Measurements from ENCODE around the gene BABAM2. TPM values are rescaled to one million over a fixed set of nuclear protein-coding genes. Genes with fewer than 3 reads are reported as not detected.

BABAM2 gene
- total and polyA plus RNA-seq, 2 of the 4 experiments (the other 2 are of a cell fraction) = 20.9 to 23.1 TPM

- no CpG with 5 or more reads among the region's 7 CpGs for WGBS, 2 experiments (ENCODE audit: extremely low coverage in 2 of 2, insufficient read length in 1 of 2)
- H4K91ac ChIP-seq (ENCODE audit: insufficient read depth, low read depth, low read length) = no peak overlapping the region
- CTCF ChIA-PET = interaction anchor here (0.6 kb wide), 1 partner anchor 19 kb away, joined by 7 read pairs; no protein-coding TSS in a partner anchor
- H3K27ac ChIP-seq (ENCODE audit: insufficient read depth, low read length) = no peak overlapping the region
- dilution Hi-C loops (cut with HindIII; ENCODE audit: low sequenced_read_pairs, unreplicated experiment) (no loop called here), in situ Hi-C loops (cut with MboI; ENCODE audit: low sequenced_read_pairs) (no loop called here), intact Hi-C loops (cut with micrococcal nuclease) (no loop called here)
- H3K18ac ChIP-seq (ENCODE audit: low read depth, low read length) = peak overlapping the region; percentile 17
- no peak overlapping the region for H4K8ac ChIP-seq (ENCODE audit: low read depth in 2 of 2, low read length in 2 of 2)
- no peaks in the 10 kb centered on the region for H3K9me3 ChIP-seq (ENCODE audit: control insufficient read depth, insufficient read depth, low read length)
- no peak overlapping the region for H2AFZ ChIP-seq (replicated peaks; ENCODE audit: low read length, poor library complexity)
- peaks cover 0 to 6% of the 10 kb centered on the region in 2 experiments; a peak in 1 of 4 replicates for H3K79me1 ChIP-seq (ENCODE audit: low read depth in 1 of 2, low read length in 2 of 2)
- H2AK5ac ChIP-seq (ENCODE audit: low read depth, low read length) = no peak overlapping the region; the same call in 1 of the 2 replicates
- no peak overlapping the region for H3K9ac ChIP-seq (ENCODE audit: low read depth, low read length)
- peak overlapping the region; percentile 22; the same call in 1 of the 2 replicates for H3K4ac ChIP-seq (ENCODE audit: low read depth, low read length)
- H4K5ac ChIP-seq (ENCODE audit: low read depth, low read length) = no peak overlapping the region
- peak overlapping the region; percentile 42; the same call in 1 of the 2 replicates for H2BK120ac ChIP-seq (ENCODE audit: low read depth, low read length)
- no TSS peak for BruUV-seq (replicated peaks)
- H3K23ac ChIP-seq (ENCODE audit: low read depth, low read length) = no peak overlapping the region
- TF ChIP-seq RAD21 (IDR thresholded peaks at IDR 0.05; ENCODE audit: low read length) (no peak), RFX5 (IDR thresholded peaks at IDR 0.05; ENCODE audit: low read depth, low read length) (no peak), MXI1 (IDR thresholded peaks at IDR 0.05; ENCODE audit: borderline replicate concordance, low read depth, low read length) (no peak), FOS (IDR thresholded peaks at IDR 0.05; ENCODE audit: low read depth, low read length) (peak; percentile 65), BHLHE40 (IDR thresholded peaks at IDR 0.05; ENCODE audit: low read depth, low read length) (peak; percentile 42; the same call in 1 of the 2 replicates), CHD1 (IDR thresholded peaks at IDR 0.05; ENCODE audit: low read depth, low read length) (no peak), MAFK (IDR thresholded peaks at IDR 0.05; ENCODE audit: low read depth, low read length) (no peak), CEBPB (IDR thresholded peaks at IDR 0.05; ENCODE audit: low read depth, low read length) (no peak), ELK1 (IDR thresholded peaks at IDR 0.05; ENCODE audit: borderline replicate concordance, low read depth, low read length) (no peak), CTCF (conservative IDR thresholded peaks at IDR 0.05; ENCODE audit: low read depth, low read length) (no peak)
- peak overlapping the region; percentile 31 for H2BK5ac ChIP-seq (ENCODE audit: low read depth, low read length, poor library complexity, severe bottlenecking)
- no peak for ATAC-seq (ENCODE audit: low read depth)
- H3K9me1 ChIP-seq (ENCODE audit: insufficient read depth, low read length) = peaks cover 6% of the 10 kb centered on the region
- no peaks in the 10 kb centered on the region; the same call in 1 of the 2 replicates for H4K20me1 ChIP-seq (ENCODE audit: insufficient read depth, low read length)
- POLR2A ChIA-PET (ENCODE audit: unreplicated experiment) = no interaction called here
- H3K4me3 ChIP-seq (ENCODE audit: insufficient read depth, low read depth, low read length) = no peak overlapping the region
- H2AK9ac ChIP-seq (replicated peaks; ENCODE audit: low read depth, low read length, poor library complexity) = no peak overlapping the region
- no peaks in the 10 kb centered on the region for H3K36me3 ChIP-seq (ENCODE audit: control insufficient read depth, insufficient read depth, low read length)
- peaks cover 18% of the 10 kb centered on the region for H3K4me1 ChIP-seq (ENCODE audit: control insufficient read depth, insufficient read depth, low read length)
- 0 out of 2 replicates have a peak overlapping the region, but pooled peaks have one; percentile 33 for H3K14ac ChIP-seq (replicated peaks; ENCODE audit: low read depth, low read length)
- no peak overlapping the region for H3K56ac ChIP-seq (ENCODE audit: extremely low read depth, insufficient read depth, low read length)
- H3K4me2 ChIP-seq (ENCODE audit: low read depth, low read length) = no peak overlapping the region
- peak overlapping the region; percentile 8; the same call in 1 of the 3 replicates for H2BK15ac ChIP-seq (ENCODE audit: low read depth, low read length)
- peak; percentile 87 for DNase-seq
- no peaks in the 10 kb centered on the region for H3K27me3 ChIP-seq (ENCODE audit: control insufficient read depth, insufficient read depth, low read length)
- H2BK20ac ChIP-seq (ENCODE audit: low read depth, low read length) = peak overlapping the region; percentile 26; the same call in 1 of the 2 replicates
These were observed 405.7 kb downstream of the BABAM2 start for GRCh38 chr2:28296243-28296642.
